NCI-H1048 (cell line): Measurements from ENCODE around the gene CFAP91.

Experiments
- DNase-seq: peaks from one replicate; lab custom pipeline; 2025; lab: John Stamatoyannopoulos, UW

CFAP91 gene

GRCh38 chr3:119743921-119744320 lies 41.1 kb downstream of the CFAP91 start:
- no peak for DNase-seq

- DNase-seq: no peak
These were observed 43.1 kb downstream of the CFAP91 start for GRCh38 chr3:119745942-119746341.

GRCh38 chr3:119746423-119746822 lies 43.6 kb downstream of the CFAP91 start:
- no peak for DNase-seq

GRCh38 chr3:119747357-119747756 lies 44.5 kb downstream of the CFAP91 start:
- no peak for DNase-seq

GRCh38 chr3:119748991-119749390 lies 46.2 kb downstream of the CFAP91 start:
- DNase-seq: no peak

GRCh38 chr3:119751423-119751822 lies 48.6 kb downstream of the CFAP91 start:
- no peak for DNase-seq
